ENCODE data around the gene CCDC85B. TPM values are rescaled to one million over a fixed set of nuclear protein-coding genes. Genes with fewer than 3 reads are reported as not detected.
A peak's percentile ranks its signal among the peaks of the same experiment; 100 is the strongest.

Gene CCDC85B
- total and polyA plus RNA-seq, 2 of the 8 experiments (the other 6 are each of a cell fraction or from before 2014, with no cell fraction given) = 19.8 to 30.8 TPM

DNA sequence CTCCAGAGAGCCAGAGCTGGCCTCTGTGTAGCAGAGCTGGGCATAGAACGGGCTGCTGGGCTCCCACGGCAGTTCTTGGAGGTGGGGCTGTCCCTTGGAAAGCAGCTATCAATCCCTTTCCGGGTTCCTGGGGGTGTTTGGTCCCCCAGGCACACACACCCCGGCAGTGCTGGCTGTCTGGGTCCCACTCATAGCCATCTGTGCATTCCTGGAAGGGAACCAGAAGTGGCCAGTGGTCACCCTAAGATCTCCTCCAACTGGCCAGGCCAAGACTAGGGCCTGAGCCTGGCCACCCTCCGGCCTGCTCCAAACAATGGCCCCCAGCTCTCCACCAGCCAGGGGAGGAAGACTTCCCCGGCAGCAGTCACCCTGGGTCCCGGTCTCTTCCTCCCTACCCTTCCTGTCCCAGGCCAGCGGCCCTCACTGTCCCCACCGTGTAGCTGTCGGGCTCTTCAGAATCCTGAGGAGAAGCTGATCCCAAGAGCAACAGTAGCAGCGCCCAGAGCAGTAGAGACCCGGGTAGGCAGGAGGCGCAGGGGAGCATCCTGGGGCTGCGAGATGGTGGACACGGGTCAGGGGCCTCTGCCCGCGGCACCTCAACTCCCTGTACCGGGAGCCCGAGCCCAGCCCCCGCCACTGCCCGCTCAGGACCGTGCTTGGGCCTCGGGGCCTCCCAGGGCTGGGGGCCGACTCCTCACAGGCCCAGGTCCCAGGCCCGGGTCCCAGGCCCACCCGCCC lies 18.5 kb upstream of the CCDC85B start:
- ChIA-PET POLR2A (ENCODE audit: partially characterized antibody) (interaction anchor here (0.8 to 39.7 kb wide), 4 partner anchors 3 to 46 kb away, joined by 3 to 1071 read pairs (median 538); partner anchors contain the start of genes CCDC85B, CFL1, CTSW and EFEMP2), CTCF (ENCODE audit: partially characterized antibody) (interaction anchor here (0.6 to 8.9 kb wide), 19 partner anchors 8 to 190 kb away, joined by 3 to 210 read pairs (median 3); partner anchors contain the start of genes CCDC85B, CFL1, CTSW and FIBP)
- Histone ChIP-seq H3K36me3 (ENCODE audit: control insufficient read depth in 2 of 4, insufficient read depth in 4 of 4, low read length in 3 of 4) (no peaks in the 10 kb centered on the region), H3K9me3 (ENCODE audit: insufficient read depth in 2 of 2, low read depth in 1 of 2, low read length in 1 of 2) (no peaks in the 10 kb centered on the region), H3K9ac (replicated peaks in 1 of 4; ENCODE audit: extremely low read depth in 1 of 4, low read depth in 3 of 4, low read length in 3 of 4) (no peak overlapping the region), H4K20me1 (replicated peaks in 1 of 2; ENCODE audit: control insufficient read depth in 1 of 2, insufficient read depth in 2 of 2, low read length in 2 of 2) (peaks cover 0 to 2% of the 10 kb centered on the region in 2 experiments), H3K18ac (ENCODE audit: extremely low read depth, low read length) (no peak overlapping the region), H3K23me2 (ENCODE audit: low read depth, low read length) (peaks cover 9% of the 10 kb centered on the region; the same call in 1 of the 2 replicates), H2BK5ac (ENCODE audit: low read depth, low read length) (no peak overlapping the region), H4K91ac (replicated peaks; ENCODE audit: insufficient read length, low read length) (peak overlapping the region; percentile 65), H3K23ac (ENCODE audit: insufficient read length) (no peak overlapping the region), H2AK5ac (ENCODE audit: low read depth, low read length) (peak overlapping the region; percentile 40; the same call in 1 of the 2 replicates), H2BK20ac (ENCODE audit: low read length) (no peak overlapping the region), H3K27me3 (replicated peaks in 1 of 4; ENCODE audit: control insufficient read depth in 3 of 4, extremely low read depth in 1 of 4, insufficient read depth in 3 of 4, low read length in 3 of 4) (peaks cover 0 to 35% (median 15%) of the 10 kb centered on the region in 4 experiments; a peak in 4 of 7 replicates), H3K79me1 (ENCODE audit: low read depth, low read length) (no peaks in the 10 kb centered on the region; the same call in 1 of the 2 replicates), H3K27ac (ENCODE audit: low read depth, low read length) (no peak overlapping the region), H4K5ac (ENCODE audit: insufficient read length, low read depth, low read length) (no peak overlapping the region), H2BK12ac (ENCODE audit: low read depth, low read length) (no peak overlapping the region), H4K8ac (ENCODE audit: extremely low read depth, insufficient read depth, low read length) (0 out of 2 replicates have a peak overlapping the region, but pooled peaks have one; percentile 11), H2BK15ac (ENCODE audit: low read length) (no peak overlapping the region), H3K4me2 (ENCODE audit: insufficient read depth in 1 of 2, low read depth in 2 of 2, low read length in 2 of 2) (peak overlapping the region; percentile 83 to 84), H2AFZ (ENCODE audit: low read length) (no peak overlapping the region; the same call in 1 of the 2 replicates), H3K79me2 (ENCODE audit: control insufficient read depth in 1 of 2, insufficient read depth in 2 of 2, low read length in 2 of 2) (no peaks in the 10 kb centered on the region), H3K4me1 (replicated peaks in 1 of 4; ENCODE audit: control insufficient read depth in 3 of 4, insufficient read depth in 4 of 4, low read length in 3 of 4) (peaks cover 0 to 10% (median 3%) of the 10 kb centered on the region in 4 experiments; a peak in 5 of 7 replicates), H3K4me3 (ENCODE audit: extremely low read depth in 1 of 4, insufficient read depth in 2 of 4, low read depth in 3 of 4, low read length in 4 of 4) (peak overlapping the region in 3 of 4 experiments; percentile 26 to 77 (median 49); a peak in 6 of 8 replicates), H2BK120ac (replicated peaks; ENCODE audit: low read depth, low read length) (no peak overlapping the region), H3K4ac (replicated peaks; ENCODE audit: insufficient read length, low read depth, low read length) (no peak overlapping the region), H3K56ac (replicated peaks; ENCODE audit: insufficient read length, low read depth, low read length) (no peak overlapping the region), H3K14ac (ENCODE audit: insufficient read length) (no peak overlapping the region)
- DNase-seq (ENCODE audit: low read depth in 1 of 2, low spot score in 2 of 2) (peak in 1 of 2 experiments; percentile 70), FAIRE-seq (no peak)
- 0 out of 4 replicates have a peak, but pooled peaks of 1 of the 2 experiments have one; percentile 3 for TF ChIP-seq RAD21 (IDR thresholded peaks at IDR 0.05 in 1 of 2, conservative IDR thresholded peaks at IDR 0.05 in 1 of 2; ENCODE audit: low read depth in 2 of 2, low read length in 2 of 2)
- peak in 2 of 3 experiments; percentile 13; a peak in 2 of 4 replicates for TF ChIP-seq CTCF (IDR thresholded peaks at IDR 0.05; ENCODE audit: control extremely low read depth in 1 of 3, insufficient read depth in 1 of 3, low read depth in 1 of 3, low read length in 3 of 3)
- no peak for TF ChIP-seq SP1 (IDR thresholded peaks at IDR 0.05; ENCODE audit: low read depth, low read length)
- 54% methylated on average over 15 of the region's 26 CpGs; no CpG with 5 or more reads in 1 of the 2 experiments for WGBS, 2 experiments (ENCODE audit: extremely low coverage in 1 of 2, insufficient coverage in 1 of 2, insufficient read length in 1 of 2, insufficient replicate concordance in 2 of 2, low coverage in 1 of 2, low lambda C conversion rate in 2 of 2, missing lambda C conversion rate in 1 of 2)

Data from H1 (cell line).